ENCODE results near the gene MLC1.
A peak's percentile ranks its signal among the peaks of the same experiment; 100 is the strongest.

The MLC1 gene

DNA sequence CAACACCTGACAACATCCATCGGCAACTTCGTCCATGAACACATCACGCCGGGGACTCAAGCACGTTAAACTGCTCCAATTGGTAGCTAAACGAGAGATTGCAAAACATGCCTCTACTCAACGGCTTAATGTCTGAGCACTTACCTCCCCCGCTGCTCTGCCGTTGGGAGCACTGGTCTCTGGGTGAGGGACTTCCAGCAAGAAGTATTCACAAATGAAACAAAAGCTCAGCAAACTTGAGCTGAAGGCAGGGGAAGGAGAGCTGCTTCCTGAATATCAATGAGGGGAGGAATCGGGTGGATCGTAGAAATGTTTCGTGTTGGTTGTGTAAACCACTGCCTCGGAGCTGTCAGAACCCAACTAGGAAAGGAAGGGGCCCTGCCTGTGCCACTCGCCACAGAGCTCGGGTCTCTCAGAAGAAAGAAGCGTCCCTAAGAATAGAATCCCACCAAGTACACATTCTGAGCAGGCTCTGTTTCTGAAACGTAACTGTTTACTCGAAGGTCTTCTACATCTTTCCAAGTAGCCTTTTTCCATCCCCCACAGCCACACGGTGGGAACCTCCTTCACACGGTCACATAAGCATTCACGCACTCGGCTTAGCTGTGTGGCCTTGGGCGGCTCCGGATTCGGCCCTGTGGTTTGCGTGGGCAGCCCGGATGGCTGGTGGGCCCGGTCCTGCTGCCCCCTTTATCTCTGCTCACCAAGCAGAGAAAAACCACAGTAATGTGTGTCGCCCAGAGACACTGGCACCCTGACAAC lies at the start of gene MLC1:
Gene MLC1, minus strand, starts transcription at position 216 of the 762 bp plus-strand sequence. CDS start 524 bp downstream, outside the sequence.
- DNase-seq (ENCODE audit: low read depth in 2 of 2) = no peak

DNA sequence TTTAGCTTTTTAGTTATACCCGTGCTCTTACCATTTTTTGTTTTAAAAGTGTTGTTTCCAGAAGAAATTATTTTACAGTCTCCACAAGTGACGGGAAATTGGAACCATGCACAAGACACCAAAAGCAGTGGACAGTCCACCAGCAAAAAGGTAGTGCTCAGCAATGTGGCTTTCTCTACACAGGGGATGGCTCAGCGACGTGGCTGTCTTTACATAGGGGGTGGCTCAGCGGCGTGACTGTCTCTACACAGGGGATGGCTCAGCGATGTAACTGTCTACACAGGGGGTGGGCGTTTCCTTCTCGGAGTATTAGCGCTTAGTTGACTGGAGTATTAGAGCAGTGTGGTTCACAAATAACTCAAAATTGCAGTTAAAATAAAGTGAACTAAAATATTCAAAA lies 49.3 kb upstream of the MLC1 start:
- no peak for DNase-seq (ENCODE audit: low read depth in 2 of 2)

GRCh38 chr22:50131894-50132293 lies 46.7 kb upstream of the MLC1 start:
- DNase-seq (ENCODE audit: low read depth in 2 of 2) = no peak

DNA sequence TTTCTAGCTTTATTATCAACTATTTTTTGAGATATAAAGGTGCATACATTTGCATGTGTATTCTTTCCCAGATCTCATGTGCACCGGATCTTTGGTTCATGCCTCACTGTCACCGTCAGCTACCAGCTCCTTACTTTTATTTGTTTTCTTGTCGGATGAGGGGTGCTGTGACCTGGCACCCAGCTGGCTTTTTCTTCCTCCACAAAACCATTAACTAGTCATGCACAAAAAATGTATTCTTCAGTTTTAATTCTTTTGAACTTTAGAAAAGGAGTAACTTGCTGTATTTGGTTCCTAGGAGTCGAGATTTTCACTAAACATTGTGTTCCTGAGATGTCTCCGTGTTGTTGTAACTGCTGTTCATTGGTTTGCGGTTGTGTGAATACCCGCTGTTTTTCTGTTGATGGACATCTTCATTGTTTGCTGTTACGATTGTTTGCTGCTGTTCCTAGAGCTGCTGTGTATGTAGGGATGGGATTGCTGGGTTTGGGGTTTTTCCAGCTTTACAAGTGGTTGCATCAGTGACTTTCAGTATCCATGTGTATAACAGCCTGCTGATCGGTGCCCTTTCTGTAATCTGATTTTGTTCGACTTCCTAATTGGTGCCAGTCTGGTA lies 44.0 kb upstream of the MLC1 start:
- no peak for DNase-seq (ENCODE audit: low read depth in 2 of 2)

- no peak for DNase-seq (ENCODE audit: low read depth in 2 of 2)
These were observed 39.8 kb upstream of the MLC1 start for GRCh38 chr22:50125029-50125428.

DNA sequence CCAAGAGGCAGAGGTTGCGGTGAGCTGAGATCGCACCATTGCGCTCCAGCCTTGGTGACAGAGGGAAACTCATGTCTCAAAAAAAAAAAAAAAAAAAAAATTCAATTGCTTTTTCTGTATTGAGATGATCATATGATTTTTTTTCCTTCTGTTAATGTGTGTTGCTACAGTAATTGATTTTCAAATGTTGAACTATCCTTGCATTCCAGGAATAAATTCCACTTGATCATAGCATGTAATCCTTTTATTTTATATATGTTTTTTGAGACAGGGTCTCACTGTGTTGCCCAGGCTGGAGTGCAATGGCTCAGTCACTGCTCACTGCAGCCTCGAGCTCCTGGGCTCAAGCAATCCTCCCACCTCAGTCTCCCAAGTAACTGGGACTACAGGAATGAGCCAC lies 37.9 kb upstream of the MLC1 start:
- DNase-seq (ENCODE audit: low read depth in 2 of 2) = no peak

GRCh38 chr22:50121202-50121740 lies 36.0 kb upstream of the MLC1 start:
- DNase-seq (ENCODE audit: low read depth in 2 of 2) = no peak

DNA sequence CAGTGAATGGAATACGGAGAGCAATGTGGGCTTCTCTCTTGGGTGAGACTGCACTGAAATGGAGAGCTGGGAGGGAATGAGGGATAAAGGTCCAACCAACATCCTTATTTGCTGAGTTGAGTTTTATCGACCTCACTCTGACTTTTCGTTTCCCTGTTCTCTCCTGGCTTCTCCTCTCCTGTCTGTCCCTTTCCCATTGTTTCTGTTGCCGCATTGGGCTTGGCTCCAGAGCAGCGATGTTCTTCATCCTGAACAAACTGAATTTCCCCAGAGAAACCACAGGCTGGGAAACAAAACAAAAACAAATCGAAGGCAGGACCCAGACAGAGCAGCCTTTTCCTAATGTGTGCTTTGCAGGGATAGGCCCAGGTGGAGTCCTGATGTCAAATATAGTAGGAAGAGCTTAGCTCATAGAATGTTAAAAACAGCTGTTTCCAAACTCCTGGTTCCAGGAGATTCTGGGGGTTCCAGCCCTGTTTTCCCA lies 34.6 kb upstream of the MLC1 start:
- DNase-seq (ENCODE audit: low read depth in 2 of 2) = no peak

- no peak for DNase-seq (ENCODE audit: low read depth in 2 of 2)
These were observed 34.0 kb upstream of the MLC1 start for GRCh38 chr22:50119169-50119767.

DNA sequence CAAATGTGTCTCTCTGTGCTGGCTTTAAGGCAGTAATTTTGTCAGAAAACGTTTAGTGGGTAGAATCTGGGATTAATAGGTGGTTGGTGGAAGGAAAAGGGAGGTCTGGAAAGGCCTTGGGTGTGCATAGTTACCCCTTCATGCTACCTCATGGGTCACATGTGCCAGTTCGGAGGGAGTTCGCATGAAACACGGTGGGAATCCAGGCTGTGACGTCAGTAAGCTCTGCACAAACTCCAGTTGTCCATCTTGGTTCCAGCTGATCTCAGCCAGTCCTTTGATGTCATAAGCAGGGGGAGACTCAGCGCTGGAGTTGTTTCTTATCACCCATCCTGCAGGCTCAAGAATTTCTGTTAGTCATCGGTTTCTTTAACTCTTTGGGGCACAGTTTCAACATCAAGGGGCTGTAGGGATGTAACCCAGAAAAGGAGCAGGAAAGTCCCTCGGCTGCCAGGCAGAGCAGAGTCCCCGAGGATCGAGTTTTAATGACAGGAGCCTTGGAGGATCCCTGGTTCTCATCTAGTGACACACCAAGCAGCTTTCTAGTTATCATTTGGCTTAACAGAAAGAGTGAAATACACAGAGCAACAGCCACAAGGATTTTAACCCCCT lies 33.4 kb upstream of the MLC1 start:
- peak; percentile 58 to 64 for DNase-seq (ENCODE audit: low read depth in 2 of 2)

DNA sequence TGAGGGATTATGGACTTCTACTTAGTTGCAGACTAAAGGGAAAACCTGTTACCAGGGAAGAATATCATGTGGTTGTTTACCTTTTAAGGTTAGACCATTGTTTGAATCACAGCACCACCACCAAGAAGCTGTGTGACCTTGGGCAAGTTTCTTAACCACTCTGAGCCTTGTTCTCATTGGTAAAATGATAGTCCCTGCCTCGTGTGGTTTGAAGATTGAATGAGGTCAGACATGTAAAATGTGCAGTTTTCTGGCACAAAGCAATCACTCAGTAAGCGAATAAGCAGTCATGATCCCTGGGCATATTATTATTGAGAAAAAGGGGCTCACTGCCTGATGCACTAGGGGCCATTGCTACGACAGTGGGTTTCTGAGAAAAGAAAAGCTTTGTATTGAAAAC lies 32.9 kb upstream of the MLC1 start:
- DNase-seq (ENCODE audit: low read depth in 2 of 2) = no peak

DNA sequence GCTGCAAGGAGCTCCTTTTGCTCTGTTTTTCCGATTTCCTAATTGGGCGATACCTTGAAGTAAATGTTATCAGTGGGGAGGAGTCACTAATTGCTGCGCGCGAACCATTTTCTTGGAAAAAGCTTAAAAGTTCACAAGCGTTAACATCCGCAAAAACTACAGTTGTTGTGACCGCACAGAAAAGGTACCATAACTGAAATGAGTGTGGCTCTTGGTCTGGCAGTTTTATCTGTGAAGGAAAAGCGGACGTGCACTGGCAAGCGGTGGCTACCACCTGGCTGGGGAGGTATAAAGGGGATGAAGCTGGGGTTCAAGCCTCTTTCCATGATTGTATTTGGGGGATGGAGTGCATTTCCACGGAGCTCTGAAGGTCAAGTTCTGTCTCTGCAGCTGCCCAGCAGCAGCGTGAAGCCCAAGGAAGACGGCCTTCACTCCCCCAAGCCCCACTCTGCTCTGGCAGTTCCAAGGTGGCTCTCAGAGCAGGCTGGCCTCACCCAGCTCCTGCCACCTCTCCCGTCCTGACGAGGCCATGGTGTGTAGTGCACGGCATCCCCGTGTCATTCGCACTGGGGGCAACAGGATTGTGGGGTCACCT lies 32.0 kb upstream of the MLC1 start:
- DNase-seq (ENCODE audit: low read depth in 2 of 2) = no peak

GRCh38 chr22:50115693-50116092 lies 30.5 kb upstream of the MLC1 start:
- DNase-seq (ENCODE audit: low read depth in 2 of 2) = no peak

DNA sequence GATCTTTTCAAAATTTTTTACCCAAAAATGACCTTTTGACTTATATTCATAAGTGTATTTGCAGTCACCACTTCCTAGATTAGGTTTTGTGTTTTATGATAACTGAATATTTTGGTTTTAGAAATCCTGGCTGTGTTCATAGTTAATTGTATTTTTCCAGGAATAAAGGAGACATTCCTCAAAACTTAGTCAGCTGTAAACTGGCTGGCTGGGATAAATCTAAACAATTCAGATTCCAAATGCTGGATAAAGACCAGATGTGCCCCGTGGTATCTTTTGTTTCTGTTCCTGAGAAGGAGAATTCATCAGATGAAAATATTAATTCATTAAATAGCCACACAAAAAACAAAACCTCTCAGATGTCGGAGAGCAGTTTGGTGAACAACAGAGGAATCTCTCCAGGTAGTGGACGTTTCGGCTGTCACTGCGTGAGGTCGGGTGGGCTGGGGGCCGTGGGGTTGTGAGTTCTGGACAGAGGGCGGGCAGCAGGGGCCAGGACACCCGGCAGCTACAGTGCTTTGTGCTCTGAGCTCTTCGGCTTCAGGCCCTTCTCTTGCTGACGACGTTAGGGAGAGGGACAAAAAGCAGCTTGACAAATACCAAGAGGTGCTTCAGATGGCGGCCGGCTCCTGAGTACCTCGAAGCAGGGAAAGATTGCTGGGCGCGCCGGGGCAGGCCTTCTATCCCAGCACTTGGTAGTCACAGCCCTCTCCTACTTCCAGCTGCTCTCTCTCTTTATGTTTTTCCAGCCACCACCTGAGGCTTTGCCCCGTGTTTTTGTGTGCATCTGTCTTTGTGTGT lies 29.2 kb upstream of the MLC1 start:
- DNase-seq (ENCODE audit: low read depth in 2 of 2) = peak; percentile 60 to 62

DNA sequence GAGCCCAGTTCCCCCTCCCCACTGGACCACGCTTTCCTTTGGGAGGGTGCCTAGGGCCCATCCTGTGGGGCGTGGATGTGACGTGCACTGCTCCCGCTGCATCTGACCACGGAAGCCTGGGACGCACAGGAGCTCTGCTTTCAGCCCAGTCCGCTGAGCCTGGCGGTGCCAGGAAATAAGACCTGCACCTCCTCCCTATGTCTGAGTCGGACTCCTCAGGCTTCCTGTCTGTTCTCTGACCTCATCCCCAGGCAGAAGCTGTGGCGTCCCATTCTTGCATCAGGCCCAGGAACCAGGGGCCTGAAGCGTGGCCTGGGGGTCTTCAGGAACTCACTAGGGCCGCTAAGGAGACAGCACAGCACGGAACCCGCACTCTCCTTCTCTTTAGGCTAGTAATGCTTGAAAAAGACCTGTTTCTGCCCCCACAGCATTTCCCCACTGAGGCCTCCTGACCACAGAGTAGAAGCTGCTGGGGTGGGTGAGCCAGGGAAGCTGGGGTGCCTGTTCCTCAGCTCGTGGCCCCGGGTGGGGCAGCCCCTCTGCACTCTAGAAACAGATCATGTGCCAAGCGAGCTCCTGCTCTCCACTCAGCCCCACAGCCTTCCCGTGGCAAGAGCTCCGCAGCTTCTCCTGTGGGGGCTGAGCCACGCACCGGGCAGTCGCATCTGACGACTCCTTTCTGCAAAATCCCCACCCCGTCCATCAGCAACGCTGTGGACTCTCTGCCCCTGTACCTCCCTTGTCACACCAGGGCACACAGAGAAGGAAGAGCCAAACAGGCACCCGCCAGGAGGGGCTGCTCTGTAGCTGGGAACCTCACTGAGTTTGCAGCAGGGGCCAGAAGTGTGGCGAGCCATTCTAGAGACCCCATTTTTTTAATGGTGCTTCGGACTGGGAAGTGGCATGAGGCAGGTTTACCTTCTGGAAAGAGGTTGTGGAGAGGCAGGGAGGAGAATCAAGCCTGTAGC lies 27.2 kb upstream of the MLC1 start:
- DNase-seq (ENCODE audit: low read depth in 2 of 2) = peak; percentile 42 to 52

DNA sequence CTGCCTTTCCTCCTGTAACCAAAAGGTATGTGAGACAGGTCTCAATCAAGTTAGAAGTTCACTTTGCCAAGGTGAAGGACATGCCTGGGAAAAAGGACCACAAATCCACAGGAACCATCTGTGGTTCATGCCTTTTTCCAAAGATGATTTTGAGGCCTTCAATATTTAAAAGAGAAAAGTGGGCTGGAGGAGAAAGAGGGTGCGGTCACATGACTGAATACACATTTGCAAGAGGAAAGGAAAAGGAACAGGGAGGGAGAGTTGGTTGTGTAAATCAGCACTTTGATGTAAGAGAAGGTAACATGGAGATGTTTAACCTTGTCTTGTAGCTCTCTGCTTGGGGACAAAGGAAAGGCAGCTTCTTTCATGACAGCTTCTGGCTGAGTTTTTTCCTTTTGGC lies 25.8 kb upstream of the MLC1 start:
- DNase-seq (ENCODE audit: low read depth in 2 of 2) = no peak

- no peak for DNase-seq (ENCODE audit: low read depth in 2 of 2)
These were observed 22.3 kb upstream of the MLC1 start for GRCh38 chr22:50107529-50107928.

- no peak for DNase-seq (ENCODE audit: low read depth in 2 of 2)
These were observed 20.2 kb upstream of the MLC1 start for GRCh38 chr22:50105208-50106100.

DNA sequence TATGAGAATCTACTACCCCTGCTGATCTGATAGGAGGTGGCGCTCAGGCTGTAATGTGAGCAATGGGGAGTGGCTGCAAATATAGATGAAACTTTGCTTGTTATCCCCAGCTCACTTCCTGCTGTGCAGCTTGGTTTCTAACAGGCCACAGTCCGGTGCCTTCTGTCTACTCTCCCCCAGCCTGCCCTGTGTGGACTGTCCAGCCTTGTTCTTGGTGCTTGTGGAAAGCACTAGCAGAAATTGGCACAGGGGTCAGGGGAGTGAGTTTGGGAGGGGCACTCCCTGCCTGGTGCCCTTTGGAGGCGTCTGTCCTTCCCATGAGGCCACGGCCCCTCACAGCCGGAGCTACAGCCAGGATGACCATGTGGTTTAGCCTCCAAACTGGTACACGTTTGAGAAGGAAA lies 18.9 kb upstream of the MLC1 start:
- DNase-seq (ENCODE audit: low read depth in 2 of 2) = no peak

Measured in fibroblast of skin of left biceps (primary cell).